Fibroblast of gingiva (primary cell): Measurements from ENCODE around the gene PCSK9.

ENCODE experiments used
- DNase-seq: peaks from one replicate; pipeline ENCODE4 v3.0.0-alpha.2; 2011; ENCODE audit warnings: low read depth

The PCSK9 gene

DNA sequence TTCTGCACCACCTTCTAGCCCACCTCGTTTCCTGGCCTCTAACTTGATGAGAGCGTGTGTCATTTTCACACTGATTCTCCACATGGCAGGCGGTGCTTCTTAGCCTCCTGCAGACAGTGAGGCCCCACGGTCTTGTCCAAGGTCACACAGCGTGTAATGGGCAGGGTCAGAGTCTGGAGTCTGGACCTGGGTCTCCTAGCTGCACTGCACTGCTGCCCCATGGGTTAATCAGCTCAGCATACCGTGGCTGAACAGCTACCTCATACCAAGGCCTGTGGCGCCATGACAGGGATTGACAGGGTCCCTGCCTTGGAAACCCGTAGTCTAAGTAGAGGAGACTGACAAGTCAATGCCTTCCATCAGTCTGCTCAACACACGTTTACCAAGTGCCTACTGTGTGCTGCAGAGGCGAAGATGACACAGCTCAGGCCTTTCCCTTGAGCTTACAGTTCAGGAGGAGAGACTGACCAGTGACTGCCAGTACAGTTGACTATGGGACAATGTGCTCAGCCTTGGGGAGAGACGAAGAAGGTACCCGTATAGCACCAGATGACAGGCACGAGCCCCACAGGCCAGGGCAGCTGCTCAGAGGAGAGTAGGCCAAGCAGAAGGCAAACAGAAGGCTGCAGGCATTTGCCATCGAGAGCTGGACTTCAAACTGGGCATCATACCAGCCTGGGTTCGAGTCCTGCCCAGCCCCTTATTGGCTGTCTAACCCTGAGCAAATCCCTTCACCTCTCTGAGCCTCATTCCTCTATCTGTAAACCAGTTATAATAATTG lies 5.5 kb downstream of the PCSK9 start:
- DNase-seq, result no peak

DNA sequence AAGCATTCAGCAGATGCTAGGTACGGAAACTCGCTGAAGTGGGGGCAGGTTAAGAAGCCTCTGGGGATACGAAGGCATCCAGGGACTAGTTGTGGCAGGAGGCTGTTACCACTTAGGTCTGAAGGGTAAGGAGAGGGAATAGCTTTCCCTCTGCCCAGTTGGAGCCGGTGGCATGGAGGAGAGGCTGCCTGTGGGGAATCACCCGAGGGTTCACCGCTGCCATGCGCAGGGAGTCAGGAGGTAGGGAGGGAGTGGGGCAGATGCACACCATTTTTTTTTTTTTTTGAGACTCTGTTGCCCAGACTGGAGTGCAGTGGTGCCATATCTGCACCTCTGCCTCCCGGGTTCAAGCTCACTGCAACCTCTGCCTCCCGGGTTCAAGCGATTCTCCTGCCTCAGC lies 6.1 kb downstream of the PCSK9 start:
- DNase-seq, result no peak

DNA sequence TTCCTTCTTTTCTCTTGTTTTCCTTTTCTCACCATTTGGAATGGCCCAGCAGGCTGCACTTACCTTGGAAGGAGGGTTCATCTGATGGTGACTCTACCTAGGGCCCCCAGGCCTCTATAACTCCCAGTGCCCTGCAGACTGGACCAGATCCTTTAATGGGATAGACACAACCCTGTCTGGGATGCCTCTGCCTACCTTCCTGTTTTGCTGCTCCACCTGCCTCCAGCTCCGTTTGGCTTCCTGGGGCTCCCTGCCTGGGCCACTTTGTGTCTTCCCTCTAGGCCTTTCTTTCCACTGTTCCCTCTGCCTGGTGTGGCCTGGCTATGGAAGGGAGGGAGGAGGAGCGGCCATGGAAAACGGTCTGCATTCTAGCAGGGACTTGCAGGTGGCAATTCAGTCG lies 7.5 kb downstream of the PCSK9 start:
- no peak for DNase-seq

DNA sequence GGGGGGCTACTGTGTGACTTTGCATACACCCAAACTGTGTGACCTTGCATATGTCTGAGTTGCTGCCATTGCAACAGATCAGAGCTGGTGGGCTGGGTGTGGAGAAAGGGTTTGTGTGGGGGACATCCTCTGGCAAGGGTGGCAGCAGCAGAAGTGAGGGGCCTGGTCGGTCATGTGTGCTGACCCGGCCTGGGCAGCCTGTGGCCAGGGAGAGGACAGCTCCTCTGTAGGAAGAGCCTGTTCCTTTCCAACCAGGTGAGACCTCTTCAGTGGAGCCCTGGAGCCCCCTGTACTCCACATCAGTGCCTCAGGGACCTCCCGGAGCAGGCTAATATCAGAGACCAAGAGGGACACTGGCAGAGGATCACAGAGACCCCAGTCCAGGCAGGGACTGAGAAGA lies 8.3 kb downstream of the PCSK9 start:
- DNase-seq, result no peak

DNA sequence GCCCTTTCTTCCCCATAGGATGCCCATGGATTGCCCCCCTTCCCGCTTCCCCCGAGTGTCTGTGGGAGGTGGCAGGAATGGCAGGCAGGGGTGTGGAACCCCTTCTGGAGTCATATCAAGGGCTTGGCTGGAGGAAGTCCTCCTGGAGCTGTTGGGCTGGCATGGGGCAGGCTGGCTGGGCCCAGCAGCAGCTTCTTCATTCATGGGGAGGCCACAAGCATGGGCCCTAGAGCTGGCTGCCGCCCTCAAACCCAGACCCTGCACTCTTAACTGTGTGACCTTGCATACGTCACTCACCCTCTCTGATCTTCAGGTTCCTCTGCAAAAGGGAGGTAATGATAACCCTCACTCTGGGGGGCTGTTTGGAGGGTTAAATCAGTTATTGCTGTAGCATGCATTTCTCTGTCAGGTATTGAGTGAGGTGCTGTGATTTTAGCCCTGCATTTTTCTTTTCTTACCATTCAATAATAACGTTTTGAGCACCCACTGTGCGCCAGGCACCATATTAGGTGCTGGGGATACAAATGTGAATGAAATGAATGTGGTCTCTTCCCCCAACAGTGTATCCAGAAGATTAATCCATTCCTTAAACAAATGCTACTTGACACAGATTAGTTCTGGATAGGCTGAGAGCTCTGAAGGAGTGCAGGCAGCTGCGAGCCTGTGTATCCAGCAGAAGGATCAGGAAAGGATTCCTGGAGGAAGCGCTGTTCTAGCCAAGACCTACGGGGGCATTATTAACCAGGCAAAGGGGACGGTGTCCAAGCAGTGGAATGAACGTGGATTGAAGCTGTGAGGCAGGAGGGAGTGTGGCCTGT lies 9.3 kb downstream of the PCSK9 start:
- DNase-seq, result no peak

DNA sequence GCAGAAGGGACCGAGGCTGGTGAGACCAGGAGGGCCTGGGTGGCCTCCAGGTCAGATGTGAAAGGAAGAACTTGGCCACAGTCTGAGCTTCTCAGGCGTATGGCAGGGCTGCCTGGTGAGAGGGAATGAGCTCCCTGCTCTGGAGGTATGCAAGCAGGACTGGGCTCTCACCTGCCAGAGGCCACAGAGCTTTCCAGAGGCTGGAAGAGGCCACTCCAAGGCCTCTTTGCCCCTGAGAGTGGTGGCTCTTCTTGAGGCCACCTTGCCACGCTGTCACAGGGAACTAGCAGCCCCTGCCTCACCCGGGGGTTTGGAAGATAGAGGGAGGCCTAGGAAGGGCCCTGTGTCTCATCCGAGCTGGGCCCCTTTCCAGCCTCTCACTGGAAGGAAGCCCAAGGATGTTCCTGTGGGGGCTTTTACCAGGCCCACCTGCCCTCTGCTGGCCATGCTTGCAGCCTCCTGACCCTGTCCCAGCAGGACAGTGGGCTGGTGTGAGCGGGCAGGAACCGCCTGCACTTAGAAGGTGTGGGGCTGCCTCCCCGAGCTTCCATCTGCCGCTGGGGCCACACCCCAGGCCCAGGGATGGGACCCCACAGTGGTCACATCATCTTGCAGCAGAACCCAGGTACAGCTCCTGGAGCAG lies 10.0 kb downstream of the PCSK9 start:
- DNase-seq, result no peak

DNA sequence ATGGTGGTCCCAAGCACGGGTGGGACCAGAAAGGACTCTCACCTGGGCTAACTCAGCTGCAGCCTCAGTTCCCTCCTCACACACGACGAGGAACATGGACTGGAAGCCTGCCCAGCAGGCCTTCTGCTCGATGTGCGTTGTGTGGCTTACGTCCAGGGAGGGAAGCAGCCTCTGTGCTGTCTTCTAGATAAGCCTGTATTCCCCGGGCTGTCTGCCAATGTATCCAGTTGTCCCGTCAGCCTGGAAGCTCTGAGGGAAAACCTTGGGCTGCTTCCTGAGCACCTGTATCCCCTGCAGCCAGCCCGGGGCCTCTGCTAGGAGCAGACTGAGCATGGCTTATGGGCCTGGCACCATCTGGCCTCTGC lies 10.5 kb downstream of the PCSK9 start:
- no peak for DNase-seq

DNA sequence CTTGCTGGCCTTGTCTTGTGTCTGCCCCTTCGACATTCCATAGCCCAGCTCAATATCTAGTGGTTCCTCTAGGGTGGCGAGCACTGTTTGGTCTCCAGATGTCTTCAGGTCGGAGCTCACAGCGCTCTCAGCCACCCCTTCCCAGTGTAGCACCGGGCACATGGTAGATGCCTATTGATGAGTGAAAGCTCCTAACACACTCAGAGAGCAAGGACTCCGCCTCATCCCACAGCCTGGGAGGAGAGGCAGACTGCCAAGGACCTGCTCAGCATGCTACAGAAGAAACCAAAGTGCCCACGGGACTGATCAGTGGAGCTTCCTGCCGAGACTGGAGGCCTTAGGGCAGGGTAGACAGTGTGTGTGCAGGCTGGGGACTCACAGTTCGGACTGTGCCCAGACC lies 10.9 kb downstream of the PCSK9 start:
- peak; percentile 22 for DNase-seq

DNA sequence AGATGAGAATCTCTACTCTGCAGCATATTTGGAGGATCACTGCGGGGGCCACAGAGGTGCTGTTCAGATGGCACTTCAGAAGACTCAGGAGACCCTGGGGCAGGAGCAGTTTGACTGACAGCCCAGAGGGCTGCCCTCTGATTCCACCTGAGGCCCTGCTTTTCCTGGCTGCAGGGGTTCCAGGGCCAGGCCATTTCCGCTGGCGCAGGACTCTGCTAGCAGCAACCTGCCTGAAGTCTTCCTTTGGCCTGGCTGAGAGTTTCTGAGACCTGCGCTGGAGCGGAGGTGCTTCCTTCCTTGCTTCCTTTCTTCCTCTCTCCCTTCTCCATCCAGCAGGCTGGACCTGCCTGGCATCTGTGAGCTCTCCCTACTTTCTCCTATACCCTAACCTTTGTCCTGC lies 11.8 kb downstream of the PCSK9 start:
- DNase-seq, result no peak

DNA sequence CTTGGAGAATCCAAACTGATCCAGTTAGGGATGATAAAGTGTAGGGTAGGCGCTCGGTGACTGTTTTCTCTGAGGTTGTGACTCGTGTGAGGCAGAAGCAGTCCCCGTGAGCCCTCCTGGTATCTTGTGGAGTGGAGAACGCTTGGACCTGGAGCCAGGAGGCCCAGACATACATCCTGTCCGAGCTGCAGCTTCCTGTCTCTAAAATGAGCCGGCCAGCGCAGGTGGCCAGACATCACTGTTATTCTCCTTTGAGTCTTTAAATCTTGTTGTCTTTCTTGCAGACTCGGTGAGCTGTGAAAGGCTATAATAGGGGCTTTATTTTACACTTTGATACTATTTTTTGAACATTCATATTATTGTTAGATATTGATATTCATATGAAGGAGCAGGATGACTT lies 12.3 kb downstream of the PCSK9 start:
- no peak for DNase-seq

DNA sequence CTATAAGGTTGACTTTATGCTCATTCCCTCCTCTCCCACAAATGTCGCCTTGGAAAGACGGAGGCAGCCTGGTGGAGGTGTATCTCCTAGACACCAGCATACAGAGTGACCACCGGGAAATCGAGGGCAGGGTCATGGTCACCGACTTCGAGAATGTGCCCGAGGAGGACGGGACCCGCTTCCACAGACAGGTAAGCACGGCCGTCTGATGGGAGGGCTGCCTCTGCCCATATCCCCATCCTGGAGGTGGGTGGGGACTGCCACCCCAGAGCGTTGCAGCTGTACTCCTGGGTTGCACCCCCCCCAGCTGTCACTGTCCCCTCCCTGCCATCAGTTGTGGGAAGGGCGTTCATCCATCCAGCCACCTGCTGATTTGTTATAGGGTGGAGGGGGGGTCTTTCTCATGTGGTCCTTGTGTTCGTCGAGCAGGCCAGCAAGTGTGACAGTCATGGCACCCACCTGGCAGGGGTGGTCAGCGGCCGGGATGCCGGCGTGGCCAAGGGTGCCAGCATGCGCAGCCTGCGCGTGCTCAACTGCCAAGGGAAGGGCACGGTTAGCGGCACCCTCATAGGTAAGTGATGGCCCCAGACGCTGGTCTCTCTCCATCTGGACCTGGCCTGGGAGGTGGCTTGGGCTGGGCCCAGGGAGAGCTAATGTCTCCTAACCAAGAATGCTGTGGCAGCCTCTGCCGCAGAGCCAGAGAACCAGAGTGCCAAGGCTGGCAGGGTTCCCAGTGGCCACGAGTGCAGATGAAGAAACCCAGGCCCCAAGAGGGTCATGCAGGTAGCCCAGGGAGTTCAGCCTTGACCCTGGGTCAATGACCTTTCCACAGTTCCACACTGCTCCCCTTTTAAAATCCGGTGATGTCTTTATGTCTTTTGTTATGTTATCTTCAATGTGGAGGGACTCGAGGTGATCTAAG lies 13.1 kb downstream of the PCSK9 start:
- DNase-seq, result no peak

DNA sequence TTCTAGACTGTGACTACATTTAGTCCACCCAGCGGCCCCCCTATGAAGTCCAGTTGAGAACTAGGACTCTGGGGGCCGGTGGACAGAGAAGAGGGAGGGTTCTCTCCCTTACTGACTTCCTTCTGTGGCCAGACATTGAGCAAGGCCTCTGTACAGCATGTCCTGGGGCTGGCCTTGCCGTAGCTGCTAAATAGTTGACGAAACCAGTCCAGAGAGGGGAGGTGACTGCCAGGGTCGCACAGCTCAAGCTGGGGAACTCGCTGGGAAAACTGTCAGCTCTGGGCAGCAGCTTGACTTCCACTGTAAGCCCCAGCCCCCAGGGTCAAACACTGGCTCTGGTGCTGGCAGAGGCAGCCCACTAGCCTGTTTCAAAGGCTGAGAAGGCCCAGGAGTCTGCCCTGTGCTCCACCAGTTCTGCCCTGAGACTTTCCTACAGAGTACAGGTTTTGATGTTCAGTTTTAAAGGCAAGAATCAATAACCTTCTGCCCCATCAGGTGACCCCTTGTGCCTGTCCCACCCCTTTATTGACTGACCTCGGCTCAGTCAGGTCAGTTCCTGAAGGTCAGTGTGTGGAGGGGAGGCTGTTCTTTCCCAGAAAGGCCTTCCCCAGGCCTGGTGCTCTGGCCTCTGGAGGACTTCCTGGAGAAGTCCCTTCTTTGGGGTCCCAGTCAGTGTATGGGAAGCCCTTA lies 14.1 kb downstream of the PCSK9 start:
- DNase-seq, result peak; percentile 61

DNA sequence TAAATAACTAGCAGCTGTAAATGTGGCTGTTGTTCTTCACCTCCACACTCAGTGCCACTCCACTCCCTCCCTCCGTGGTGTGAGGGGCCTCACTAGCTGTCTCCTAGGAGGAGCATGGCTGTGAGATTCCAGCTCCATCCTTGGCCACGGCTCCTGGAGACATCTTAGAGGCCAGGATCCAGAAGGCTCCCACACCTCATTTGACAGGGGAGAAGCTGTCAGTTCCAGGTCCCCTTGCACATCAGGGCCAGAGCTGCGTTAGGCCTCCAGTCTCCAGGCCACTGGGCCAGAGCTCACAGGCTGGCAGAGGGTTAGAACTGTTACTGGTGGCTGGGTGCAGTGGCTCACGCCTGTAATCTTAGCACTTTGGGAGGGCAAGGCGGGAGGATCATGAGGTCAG lies 15.0 kb downstream of the PCSK9 start:
- no peak for DNase-seq

DNA sequence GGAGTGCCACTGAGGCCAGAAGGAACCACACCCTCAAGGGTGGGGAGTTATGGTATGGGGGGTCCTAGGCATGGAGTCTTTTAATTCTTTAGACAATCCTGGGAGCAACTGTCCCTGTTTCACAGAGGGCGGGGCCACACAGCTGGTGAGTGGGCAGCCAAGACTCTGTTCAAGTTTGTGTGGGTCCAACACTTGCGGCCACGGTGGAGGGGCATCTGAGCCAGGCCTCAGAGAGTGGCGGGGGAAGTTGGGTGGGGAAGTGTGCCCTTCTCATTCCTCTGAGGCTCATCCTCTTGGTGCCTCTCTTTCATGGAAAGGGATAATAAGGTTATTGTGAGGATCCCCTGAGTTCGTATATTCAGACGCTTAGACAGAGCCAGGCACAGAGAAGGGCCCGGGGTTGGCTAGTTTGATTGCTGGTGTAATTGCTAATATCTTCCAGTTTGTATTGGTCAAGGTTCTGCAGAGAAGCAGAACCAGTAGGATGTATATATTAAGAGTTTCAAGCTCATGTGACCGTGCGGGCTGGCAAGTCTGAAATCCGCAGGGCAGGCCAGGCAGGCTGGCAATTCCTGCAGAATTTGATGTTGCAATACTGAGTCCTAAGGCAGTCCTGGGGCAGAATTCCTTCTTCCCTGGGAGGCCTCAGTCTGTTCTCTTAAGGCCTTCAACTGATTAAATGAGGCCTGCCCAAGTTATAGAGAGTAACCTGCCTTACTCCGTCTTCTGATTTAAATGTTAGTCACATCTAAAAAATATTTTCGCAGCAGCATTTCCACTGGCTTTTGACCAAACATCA lies 15.9 kb downstream of the PCSK9 start:
- DNase-seq, result peak; percentile 85

DNA sequence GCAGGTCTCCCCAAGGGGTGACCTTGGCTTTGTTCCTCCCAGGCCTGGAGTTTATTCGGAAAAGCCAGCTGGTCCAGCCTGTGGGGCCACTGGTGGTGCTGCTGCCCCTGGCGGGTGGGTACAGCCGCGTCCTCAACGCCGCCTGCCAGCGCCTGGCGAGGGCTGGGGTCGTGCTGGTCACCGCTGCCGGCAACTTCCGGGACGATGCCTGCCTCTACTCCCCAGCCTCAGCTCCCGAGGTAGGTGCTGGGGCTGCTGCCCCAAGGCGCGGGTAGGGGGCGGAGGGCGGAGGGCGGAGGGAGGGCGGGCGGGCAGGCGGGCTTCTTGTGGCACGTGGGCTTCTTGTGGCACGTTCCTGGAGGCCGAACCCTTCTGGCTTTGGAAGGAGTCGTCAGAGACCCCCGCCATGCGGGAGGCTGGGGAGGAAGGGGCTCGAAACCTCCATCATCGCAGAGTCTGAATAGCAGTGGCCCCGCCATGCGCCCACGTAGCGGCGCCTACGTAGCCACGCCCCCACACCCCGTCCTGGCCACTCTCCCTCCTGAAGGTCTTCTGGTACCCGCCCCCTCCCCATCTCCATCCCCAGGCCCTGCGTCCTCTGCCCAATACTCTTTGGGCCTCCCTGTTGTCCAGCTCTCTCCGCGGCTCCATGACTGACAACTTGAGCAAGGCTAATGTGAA lies 16.7 kb downstream of the PCSK9 start:
- no peak for DNase-seq

DNA sequence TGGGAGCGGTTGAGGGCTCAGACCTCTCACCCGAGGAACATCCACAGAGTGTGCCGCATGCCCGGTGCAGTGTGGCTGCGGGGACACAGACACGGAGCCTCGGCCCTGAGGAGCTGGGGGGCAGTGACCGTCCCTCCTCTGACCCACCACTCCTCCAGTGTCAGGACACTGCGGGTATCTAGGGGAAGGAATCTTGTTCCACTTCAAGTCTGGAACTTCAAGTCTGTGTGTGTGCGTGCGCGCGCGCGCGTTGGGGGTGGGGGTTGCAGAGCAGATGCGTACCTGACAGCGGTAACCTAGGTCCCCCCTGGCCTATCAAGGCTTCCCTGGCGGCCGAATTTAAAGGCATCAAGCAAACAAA lies 17.3 kb downstream of the PCSK9 start:
- no peak for DNase-seq

DNA sequence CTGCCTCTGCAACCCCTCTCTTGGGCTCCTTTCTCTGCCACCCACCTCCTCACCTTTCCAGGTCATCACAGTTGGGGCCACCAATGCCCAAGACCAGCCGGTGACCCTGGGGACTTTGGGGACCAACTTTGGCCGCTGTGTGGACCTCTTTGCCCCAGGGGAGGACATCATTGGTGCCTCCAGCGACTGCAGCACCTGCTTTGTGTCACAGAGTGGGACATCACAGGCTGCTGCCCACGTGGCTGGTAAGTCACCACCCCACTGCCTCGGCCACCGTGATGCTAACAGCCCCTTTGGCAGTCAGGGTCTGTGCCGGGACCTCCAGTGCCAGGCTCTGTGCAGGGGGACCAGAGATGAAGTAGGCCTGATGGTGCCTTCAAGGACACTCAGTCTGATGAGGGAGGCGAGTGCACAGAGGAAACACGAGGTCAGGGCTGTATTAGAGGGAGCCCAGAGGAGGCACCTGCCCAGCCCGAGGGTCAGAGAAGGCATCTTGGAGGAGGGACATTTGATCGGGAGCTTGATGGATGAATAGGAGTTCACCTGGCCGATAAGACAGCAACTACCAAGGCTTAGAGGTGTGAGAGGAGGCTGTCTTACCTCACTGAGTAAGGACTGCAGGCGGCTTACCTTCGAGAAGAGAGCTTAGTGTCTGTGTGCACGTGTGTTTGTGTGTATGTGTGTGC lies 18.1 kb downstream of the PCSK9 start:
- DNase-seq, result no peak

DNA sequence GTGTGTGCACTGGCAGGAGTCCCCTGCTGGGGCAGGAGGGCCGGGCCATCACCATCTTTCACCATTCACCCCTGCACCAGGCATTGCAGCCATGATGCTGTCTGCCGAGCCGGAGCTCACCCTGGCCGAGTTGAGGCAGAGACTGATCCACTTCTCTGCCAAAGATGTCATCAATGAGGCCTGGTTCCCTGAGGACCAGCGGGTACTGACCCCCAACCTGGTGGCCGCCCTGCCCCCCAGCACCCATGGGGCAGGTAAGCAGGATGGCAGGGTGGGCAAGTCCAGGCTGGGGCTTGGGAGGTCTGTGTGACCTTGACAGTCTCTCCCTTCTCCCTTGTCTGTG lies 18.6 kb downstream of the PCSK9 start:
- DNase-seq, result no peak

DNA sequence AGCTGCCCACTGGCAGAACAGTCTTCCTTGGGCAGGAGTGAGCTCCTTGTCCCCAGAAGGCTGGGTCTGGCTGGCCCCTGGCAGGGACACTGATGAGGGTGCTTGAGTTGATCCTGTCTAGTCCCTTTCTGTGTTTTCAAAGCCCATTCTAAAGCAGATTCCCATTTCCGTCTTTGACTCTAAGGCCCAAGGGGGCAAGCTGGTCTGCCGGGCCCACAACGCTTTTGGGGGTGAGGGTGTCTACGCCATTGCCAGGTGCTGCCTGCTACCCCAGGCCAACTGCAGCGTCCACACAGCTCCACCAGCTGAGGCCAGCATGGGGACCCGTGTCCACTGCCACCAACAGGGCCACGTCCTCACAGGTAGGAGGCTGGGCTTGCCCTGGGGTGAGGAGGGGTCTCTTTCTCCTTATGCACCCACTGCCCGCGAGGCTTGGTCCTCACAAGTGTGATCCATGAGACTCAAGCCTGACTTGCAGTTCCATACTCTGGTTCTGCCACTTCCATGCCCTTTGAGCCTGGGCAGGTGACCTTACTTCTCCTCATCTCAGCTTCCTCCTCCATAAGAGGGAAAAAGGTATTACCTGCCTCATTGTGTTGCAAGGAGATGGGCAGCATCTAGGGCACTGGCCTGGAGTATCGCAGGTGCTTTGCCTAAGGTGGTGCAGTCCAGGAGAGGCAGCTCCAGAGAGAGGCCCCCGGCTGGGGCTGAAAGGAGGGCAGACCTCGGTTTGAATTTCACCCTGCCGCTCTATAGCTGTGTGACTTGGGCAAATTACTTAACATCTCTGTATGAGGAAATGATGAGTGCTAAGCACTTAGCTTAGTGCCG lies 20.2 kb downstream of the PCSK9 start:
- DNase-seq, result no peak
